Testis (tissue), 3 donors: Measurements from ENCODE around the gene GLIS1. TPM values are rescaled to one million over a fixed set of nuclear protein-coding genes. Genes with fewer than 3 reads are reported as not detected.

Source experiments
- DNase-seq: peaks from one replicate; pipeline ENCODE4 v3.0.0-alpha.2; 2019
- H3K27ac ChIP-seq, 2 donors: fragments of 200-600 bp; sonication (generic); one replicate each; pipeline ENCODE4 v1.5.1; 2019
- H3K27me3 ChIP-seq: fragments of 200-600 bp; sonication (generic); one replicate; pipeline ENCODE4 v1.5.1; 2019
- H3K36me3 ChIP-seq: fragments of 200-600 bp; sonication (generic); one replicate; pipeline ENCODE4 v1.5.1; 2017; ENCODE audit warnings: low read depth; ENCODE audit errors: missing control alignments
- H3K4me1 ChIP-seq: fragments of 200-600 bp; sonication (generic); one replicate; pipeline ENCODE4 v1.5.1; 2019
- H3K4me3 ChIP-seq, 2 donors: fragments of 200-600 bp; sonication (generic); one replicate each; pipeline ENCODE4 v1.5.1; 2017 to 2019
- H3K9me3 ChIP-seq: fragments of 200-600 bp; sonication (generic); one replicate; pipeline ENCODE4 v1.5.1; 2017
- POLR2A ChIP-seq: fragments of 450-650 bp; IDR thresholded peaks from one replicate; pipeline ENCODE4 v1.6.1; 2017; ENCODE audit warnings: antibody characterized with exemption, mild to moderate bottlenecking, moderate library complexity
- WGBS, 2 donors: methylation state at CpG; one replicate each; pipeline ENCODE4 v1.1.5; 2018; 5-methylcytosine and 5-hydroxymethylcytosine counted together
- intact Hi-C: fragments of 100-400 bp; cut with DNase I; formaldehyde crosslinking; loops from one replicate; pipeline ENCODE4 v1.15.1; 2023; ENCODE audit warnings: low total_unique reads
- polyA plus RNA-seq: library from polyadenylated mRNA; stranded (reverse); fragments of 350-450 nt; fragmentation: Illumina TruSeq; extraction: RNeasy Lipid Tissue Mini Kit (QIAGEN cat#74804); gene quantifications from one replicate; pipeline ENCODE4 v1.2.3, GENCODE V29; 2014; ENCODE audit warnings: low read depth, low replicate concordance; ENCODE audit not compliant: insufficient read depth
- total RNA-seq, 2 donors: library from RNA; depleted of rRNA; stranded (reverse); fragments of >200 nt; gene quantifications; one replicate each; pipeline ENCODE4 v1.2.3, GENCODE V29; 2016
- TF ChIP-seq, protein P1 (sequence below), 3 experiments: fragments of 450-650 bp in 2 of 3; fragments of 200-600 bp in 1 of 3; sonication (generic) in 1 of 3; IDR thresholded peaks; one replicate each; pipeline ENCODE4 v1.5.1; 2016 to 2019; ENCODE audit warnings: antibody characterized with exemption in 3 of 3, mild to moderate bottlenecking in 2 of 3, moderate library complexity in 1 of 3

Gene GLIS1
- total and polyA plus RNA-seq, 3 donors from 2014 or later: 2.9 to 6.1 (median 3.8) TPM

DNA sequence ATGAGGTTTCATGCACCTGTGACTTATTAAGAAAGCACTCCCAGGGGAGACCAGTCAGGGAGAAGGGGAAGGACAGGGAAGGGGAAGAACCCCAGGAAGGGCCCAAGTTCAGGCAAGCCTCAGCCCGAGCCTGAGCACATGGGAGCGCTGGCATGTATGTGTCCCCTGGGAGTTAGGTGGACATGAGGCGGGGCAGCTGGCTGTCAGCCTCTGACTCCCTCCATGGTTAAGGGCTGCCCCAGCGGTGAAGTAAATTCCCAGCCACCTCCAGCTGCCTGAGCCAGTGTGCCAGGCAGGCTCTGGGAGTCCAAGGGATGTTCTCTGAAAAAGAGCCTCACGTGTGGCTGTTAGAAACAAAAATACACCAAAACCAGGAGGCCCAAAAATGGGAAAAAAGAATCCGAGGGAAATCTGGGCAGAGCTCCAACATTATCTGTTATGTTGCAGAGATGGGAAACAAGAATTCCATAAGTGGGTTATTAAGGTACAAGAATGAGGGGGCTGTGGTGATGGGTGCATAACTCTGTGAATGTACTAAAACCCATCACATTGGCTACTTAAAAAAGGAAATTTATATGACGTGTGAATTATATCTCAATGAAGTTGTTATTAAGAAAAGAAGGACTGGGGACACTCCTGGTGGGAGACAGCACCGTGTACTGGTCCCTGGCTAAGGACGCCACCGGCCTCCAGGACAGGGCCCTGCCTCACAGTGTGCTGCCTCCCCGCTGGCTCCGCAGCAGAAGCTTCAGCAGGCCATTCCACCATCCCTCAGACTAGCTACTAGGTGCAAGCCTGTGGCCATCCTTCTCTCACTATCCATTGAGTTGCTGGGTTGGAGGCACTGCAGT lies 261.1 kb downstream of the GLIS1 start:
- intact Hi-C loops: no loop called here
- 65 to 67% methylated on average over 12 of the region's 12 CpGs for WGBS, 2 donors
- no peak for TF ChIP-seq POLR2A
- TF ChIP-seq, protein P1, sequence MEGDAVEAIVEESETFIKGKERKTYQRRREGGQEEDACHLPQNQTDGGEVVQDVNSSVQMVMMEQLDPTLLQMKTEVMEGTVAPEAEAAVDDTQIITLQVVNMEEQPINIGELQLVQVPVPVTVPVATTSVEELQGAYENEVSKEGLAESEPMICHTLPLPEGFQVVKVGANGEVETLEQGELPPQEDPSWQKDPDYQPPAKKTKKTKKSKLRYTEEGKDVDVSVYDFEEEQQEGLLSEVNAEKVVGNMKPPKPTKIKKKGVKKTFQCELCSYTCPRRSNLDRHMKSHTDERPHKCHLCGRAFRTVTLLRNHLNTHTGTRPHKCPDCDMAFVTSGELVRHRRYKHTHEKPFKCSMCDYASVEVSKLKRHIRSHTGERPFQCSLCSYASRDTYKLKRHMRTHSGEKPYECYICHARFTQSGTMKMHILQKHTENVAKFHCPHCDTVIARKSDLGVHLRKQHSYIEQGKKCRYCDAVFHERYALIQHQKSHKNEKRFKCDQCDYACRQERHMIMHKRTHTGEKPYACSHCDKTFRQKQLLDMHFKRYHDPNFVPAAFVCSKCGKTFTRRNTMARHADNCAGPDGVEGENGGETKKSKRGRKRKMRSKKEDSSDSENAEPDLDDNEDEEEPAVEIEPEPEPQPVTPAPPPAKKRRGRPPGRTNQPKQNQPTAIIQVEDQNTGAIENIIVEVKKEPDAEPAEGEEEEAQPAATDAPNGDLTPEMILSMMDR (IDR thresholded peaks at IDR 0.05): no peak
- DNase-seq: no peak
- no peak overlapping the region for H3K27ac ChIP-seq
- no peaks in the 10 kb centered on the region for H3K9me3 ChIP-seq
- no peaks in the 10 kb centered on the region for H3K36me3 ChIP-seq
- H3K27me3 ChIP-seq: no peaks in the 10 kb centered on the region
- no peak overlapping the region for H3K4me3 ChIP-seq
- no peaks in the 10 kb centered on the region for H3K4me1 ChIP-seq

GRCh38 chr1:53476579-53476978 lies 262.4 kb downstream of the GLIS1 start:
- no peaks in the 10 kb centered on the region for H3K27me3 ChIP-seq
- DNase-seq: no peak
- TF ChIP-seq, protein P1 (IDR thresholded peaks at IDR 0.05): no peak
- no peak for TF ChIP-seq POLR2A
- H3K36me3 ChIP-seq: no peaks in the 10 kb centered on the region
- intact Hi-C loops: no loop called here
- no peak overlapping the region for H3K4me3 ChIP-seq
- H3K4me1 ChIP-seq: no peaks in the 10 kb centered on the region
- H3K9me3 ChIP-seq: no peaks in the 10 kb centered on the region
- WGBS, 2 donors: 76 to 95% methylated on average over 6 to 8 of the region's 8 CpGs
- no peak overlapping the region for H3K27ac ChIP-seq

- 78 to 85% methylated on average over 7 of the region's 7 CpGs for WGBS, 2 donors
- Histone ChIP-seq H3K36me3 (no peaks in the 10 kb centered on the region), H3K4me1 (no peaks in the 10 kb centered on the region), H3K4me3 (no peak overlapping the region), H3K27me3 (no peaks in the 10 kb centered on the region), H3K9me3 (no peaks in the 10 kb centered on the region), H3K27ac (no peak overlapping the region)
- no peak for DNase-seq
- no peak for TF ChIP-seq POLR2A
- TF ChIP-seq, protein P1 (IDR thresholded peaks at IDR 0.05): no peak
- intact Hi-C loops: no loop called here
These were observed 263.3 kb downstream of the GLIS1 start for GRCh38 chr1:53475664-53476063.

- no peak for DNase-seq
- H3K36me3 ChIP-seq: no peaks in the 10 kb centered on the region
- H3K27me3 ChIP-seq: no peaks in the 10 kb centered on the region
- H3K4me1 ChIP-seq: peaks cover 4% of the 10 kb centered on the region
- WGBS, 2 donors: 92 to 93% methylated on average over 3 of the region's 3 CpGs
- TF ChIP-seq POLR2A: no peak
- TF ChIP-seq, protein P1 (IDR thresholded peaks at IDR 0.05): peak in 1 of 3 experiments; percentile 12
- H3K27ac ChIP-seq: no peak overlapping the region
- no peaks in the 10 kb centered on the region for H3K9me3 ChIP-seq
- H3K4me3 ChIP-seq: no peak overlapping the region
- intact Hi-C loops: no loop called here
These were observed 265.5 kb downstream of the GLIS1 start for GRCh38 chr1:53473463-53473862.

DNA sequence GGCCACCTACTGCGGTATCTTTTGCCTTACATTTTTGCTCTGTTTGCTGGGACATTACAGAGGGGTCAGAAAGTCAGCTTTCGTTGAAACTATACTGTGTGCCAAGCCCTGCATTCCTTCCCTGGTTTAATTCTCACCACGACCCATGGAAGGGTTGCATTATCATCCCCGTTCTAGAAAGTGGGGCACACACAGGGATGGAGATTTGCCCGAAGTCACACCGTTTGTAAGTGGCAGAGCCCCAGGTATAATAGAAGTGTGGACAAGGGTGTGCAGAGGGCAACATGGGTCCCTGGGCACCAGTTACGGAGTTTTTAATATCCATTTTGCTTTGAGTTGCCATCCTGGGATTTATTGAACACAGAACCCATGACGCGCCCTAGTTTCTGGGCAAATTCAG lies 268.0 kb downstream of the GLIS1 start:
- intact Hi-C loops: no loop called here
- Histone ChIP-seq H3K27me3 (no peaks in the 10 kb centered on the region), H3K9me3 (no peaks in the 10 kb centered on the region), H3K4me1 (peaks cover 4% of the 10 kb centered on the region), H3K36me3 (no peaks in the 10 kb centered on the region), H3K27ac (no peak overlapping the region), H3K4me3 (no peak overlapping the region)
- TF ChIP-seq POLR2A: no peak
- TF ChIP-seq, protein P1 (IDR thresholded peaks at IDR 0.05): no peak
- no peak for DNase-seq
- 91 to 96% methylated on average over 6 to 9 of the region's 9 CpGs for WGBS, 2 donors
